GM19351 (cell line): ENCODE data around the gene VWA8.
"Not testable (repeated sequence)": the region's sequence is repeated elsewhere in the genome, so short reads cannot be mapped to it uniquely, and the experiment has no call there.

Experiments used
- ATAC-seq: cut with Tn5 transposase; IDR thresholded peaks from one replicate; pipeline ENCODE4 v1.9.1; 2021; ENCODE audit warnings: mild to moderate bottlenecking, moderate library complexity; ENCODE audit not compliant: unreplicated experiment

VWA8 gene

DNA sequence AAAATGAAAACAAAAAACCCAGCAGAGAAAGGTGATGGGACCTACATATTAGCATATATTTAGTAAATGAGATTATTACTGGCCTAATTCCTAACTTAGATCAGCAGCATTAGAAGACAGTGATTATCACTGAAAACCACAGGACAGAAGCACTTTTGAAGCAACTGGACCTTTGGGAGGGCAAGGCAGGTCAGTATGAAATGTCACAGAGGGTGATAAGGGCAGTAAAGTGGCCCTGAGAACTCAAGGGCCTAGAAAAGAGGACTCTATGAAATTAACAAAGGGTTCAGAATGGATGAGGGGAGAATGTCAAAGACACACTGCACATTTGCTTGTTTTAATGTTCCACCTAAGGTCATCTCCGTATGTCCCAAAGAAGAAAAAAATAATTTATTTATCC lies 148.7 kb downstream of the VWA8 start:
- ATAC-seq = no peak

DNA sequence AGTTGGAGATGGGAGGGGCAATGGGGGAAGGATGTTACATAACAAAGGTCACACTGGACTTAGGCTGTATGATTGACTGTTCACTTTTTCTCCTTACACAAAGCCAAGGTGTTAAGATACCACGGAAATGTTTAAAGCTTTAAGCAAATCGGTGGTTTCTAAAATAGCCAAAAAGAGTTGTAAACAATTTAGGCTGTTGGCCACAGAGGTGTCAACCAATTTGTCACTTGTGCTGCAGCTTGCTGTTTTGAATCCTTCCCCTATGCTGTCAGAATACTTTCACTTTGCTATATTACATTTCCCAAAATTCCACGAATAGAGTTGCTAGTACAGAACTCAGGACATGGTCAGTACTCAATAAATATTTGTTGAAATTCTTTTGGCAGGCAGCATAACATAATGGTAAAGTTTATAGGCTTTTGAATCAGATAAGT lies 149.3 kb downstream of the VWA8 start:
- ATAC-seq = peak; percentile 77

DNA sequence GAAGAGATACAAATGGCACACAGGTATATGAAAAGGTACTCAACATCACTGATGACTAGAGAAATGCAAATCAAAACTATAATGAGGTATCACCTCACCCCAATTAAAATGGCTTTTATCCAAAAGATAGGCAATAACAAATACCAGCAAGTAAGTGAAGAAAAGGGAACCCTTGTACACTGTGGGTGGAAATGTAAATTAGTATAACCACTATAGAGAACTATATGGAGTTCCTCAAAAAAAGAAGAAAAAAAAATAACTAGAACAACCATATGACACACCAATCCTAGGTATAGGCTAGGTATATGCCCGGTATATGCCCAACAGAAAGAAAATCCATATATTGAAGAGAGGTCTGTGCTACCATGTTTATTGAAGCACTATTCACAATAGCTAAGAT lies 150.9 kb downstream of the VWA8 start:
- no peak for ATAC-seq

DNA sequence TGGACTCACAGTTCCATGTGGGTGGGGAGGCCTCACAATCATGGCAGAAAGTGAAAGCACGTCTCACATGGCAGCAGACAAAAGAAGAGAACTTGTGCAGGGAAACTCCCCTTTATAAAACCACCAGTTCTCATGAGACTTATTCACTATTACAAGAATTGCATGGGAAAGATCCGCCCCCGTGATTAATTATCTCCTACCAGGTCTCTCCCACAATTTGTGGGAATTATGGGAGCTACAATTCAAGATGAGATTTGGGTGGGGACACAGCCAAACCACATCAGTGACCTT lies 157.5 kb downstream of the VWA8 start:
- ATAC-seq = not testable (repeated sequence)

DNA sequence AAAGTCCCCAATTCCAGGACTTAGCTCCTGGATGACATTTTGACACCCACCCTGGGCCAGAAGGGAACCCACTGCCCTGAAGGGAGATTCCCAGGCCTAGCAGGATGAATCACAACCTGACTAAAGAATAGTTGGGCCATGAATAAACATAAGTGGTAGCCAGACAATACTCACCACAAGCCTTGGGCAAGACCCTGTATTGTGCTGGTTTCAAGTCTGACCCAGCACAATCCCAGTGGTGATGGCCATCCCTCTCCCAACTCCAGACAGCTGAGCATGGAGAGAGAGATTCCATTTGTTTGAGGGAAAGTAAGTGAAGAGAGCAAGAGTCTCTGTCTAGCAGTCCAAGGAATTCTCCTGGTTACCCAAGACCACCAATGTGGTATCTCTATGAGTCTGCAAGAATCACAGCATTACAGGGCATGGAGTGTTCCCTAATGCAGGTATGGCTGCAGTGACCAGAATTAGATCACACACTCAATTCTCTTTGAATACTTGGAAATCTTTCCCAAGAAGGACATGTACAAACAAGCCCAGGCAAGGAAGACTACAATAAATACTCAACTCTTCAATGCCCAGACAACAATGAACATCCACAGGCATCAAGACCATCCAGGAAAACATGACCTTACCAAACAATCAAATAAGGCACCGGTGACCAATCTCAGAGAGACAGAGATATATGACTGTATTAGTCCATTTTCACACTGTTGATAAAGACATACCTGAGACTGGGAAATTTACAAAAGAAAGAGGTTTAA lies 158.0 kb downstream of the VWA8 start:
- ATAC-seq = no peak

DNA sequence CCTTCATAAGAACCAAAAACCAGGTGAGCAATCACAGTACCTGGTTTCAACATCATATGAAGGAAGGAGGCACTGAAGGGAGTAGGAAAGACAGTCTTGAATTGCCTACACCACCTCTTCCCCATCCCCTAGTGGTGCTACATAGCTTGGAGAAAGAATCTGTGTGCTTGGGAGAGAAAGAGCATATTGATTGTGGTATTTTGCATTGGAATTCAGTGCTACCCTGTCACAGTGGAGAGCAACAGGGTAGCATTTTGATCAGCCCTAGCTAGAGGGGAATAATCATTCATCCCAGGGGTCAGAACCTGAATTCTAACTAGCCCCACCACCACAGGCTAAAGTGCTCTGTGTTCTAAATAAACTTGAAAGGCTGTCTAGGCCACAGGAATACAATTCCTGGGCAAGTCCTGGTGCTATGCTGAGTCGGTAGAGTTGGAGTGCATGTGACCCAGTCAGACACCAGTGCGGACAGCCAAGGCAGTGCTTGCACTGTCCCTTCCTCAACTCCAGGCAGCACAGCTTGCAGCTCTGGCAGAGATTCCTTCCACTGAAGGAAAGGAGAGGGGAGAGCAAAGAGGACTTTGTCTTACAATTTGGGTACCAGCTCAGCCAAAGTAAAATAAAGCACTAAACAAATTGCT lies 158.7 kb downstream of the VWA8 start:
- no peak for ATAC-seq

DNA sequence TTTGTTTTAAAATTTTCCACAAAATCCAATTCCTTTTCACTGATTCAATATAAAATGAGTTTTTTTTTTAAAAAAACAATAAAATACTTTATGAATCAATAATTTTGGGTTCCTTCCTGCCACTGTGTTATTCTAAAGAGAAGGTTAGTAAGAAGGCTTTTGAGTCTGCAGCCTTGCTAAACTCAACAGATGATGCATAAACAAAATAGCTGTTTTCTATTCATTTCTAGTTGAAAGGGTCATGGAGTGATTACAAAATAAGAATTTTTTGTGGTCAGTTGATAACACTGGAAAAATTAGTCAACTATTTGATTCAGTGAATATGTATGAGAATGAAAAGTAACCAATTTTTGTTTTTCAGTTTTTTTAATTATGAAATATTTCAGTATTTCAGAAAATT lies 169.9 kb downstream of the VWA8 start:
- no peak for ATAC-seq

DNA sequence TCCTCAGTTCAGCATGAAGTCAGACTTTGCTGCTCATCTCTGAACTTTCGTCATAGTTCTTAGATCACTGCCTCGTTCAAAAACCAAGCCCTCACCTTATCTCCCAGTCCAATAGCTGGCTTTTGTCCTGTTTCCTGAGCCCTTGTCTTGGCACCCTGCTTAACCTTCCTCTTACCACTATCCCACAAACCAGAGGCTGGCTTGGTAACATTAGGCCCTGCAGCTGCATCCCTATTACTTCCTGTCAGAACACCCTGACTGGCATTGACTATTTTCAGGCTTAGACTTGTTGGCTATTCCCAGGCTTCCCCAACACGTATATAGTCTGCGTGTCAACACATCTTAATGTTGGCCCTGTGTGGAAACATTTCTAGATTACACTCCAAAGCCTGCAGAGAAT lies 172.4 kb downstream of the VWA8 start:
- ATAC-seq = no peak

DNA sequence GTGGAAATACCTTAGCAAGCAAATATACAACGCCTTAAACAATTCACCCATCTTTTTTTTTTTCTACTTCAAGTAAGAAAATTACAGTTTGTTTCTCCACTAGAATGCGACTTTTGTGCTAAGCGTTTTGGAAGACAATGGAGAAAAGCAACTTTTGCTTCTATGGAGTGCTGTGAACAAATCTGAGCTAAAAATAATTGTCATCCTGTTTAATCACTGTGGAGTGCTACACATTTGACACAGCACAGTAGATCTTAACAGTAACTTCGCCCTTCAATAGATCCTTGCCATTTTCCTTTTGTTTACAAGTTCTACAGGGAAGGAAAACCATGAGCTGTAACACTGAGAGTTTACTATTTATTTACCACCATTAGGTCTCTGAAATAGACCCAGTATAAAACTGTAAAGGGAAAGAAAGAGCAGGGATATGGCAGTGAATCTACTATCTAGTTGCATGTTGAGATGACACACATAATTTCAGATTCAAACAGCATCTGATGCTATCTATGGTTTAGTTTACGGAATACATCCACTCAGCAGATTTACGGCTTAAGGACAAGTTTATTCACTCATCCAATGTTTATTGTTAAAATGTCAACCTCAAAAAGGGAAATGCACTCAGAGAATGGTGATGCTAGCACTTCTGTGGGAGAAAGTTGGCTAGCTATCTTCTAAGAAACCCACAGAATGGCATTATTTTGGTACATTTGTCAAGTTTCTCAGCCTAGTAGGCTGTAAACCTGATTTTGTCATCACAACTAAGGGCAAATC lies 175.3 kb downstream of the VWA8 start:
- no peak for ATAC-seq

DNA sequence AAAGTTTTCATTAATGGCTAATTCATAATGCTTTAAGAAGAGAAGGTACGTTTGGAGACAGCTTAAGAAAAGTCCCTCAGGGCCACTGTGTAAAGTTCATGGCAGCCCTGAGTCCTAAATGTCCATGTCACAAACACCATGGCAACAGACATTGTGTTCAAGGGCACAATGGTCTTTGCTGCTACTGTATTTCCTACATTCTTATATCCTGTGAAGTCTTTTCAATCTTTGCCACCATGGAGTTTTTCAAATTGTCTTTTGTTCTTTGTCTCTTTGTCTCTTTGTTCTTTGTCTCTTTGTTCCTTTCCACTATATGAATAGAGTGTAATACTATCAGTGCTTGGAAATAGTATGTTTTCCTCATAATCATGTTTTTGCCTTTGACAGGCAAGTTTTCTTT lies 178.8 kb downstream of the VWA8 start:
- no peak for ATAC-seq

DNA sequence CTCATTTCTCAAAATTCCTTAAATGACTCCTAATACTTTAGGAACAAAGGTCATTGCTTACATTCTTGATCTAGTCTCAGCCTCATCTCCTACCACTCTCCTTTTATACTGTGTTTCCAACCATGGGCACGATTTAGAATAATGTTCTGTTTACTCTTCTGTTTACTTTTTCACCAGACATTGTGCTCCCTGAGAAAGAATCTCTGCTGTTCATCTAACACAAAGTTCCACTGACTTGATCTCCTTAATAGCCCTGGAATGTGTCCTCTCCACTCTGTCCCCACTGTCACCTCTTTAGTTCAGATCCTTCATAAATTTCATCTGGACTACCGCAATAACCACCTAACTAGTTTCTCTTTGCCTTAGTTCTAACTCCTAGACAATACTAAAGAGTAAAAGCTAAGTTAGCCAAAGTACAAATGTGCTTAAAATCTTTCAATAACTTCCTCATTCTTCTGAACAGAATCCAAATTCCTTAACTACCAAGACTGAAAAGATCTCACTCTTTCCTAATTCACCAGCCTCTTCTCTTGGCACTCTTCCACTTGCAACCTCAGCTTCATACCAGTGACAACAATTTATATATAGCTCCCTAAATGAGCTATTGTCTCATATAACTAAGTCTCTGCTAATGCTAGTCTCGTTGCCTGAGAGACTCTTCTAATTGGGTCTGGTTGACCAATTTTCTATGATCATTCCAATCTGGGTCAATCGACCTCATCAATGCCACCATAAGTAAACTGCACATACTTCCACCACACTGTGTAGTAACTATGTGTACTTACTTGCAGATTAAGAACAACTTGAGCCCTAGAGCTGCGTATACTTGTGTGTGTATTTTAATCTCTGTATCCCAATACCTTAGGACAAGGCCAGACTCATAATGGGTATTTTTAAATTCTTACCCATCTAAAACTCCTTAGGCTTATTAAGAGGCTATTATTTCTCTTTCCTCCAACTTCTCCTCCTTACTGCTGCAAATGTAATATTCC lies 179.9 kb downstream of the VWA8 start:
- ATAC-seq = no peak

DNA sequence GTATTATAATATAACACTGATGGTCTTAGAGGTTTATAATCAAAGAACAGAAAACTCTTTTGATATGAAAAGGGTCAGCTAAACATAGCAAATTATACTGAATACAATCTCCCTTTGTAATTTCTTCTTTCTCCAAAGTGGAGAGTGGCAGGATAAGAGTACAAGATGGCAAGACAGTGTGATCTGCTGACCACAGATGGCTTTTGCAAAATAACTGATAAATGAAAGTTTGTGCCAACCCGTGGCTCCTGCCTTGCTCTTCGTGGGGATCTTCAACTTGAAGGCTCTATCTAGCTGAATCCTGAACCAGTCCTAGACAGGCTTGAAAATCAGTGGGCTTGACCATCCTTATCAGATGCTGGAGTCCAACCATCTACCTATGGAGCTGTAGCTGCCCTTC lies 185.7 kb downstream of the VWA8 start:
- no peak for ATAC-seq

DNA sequence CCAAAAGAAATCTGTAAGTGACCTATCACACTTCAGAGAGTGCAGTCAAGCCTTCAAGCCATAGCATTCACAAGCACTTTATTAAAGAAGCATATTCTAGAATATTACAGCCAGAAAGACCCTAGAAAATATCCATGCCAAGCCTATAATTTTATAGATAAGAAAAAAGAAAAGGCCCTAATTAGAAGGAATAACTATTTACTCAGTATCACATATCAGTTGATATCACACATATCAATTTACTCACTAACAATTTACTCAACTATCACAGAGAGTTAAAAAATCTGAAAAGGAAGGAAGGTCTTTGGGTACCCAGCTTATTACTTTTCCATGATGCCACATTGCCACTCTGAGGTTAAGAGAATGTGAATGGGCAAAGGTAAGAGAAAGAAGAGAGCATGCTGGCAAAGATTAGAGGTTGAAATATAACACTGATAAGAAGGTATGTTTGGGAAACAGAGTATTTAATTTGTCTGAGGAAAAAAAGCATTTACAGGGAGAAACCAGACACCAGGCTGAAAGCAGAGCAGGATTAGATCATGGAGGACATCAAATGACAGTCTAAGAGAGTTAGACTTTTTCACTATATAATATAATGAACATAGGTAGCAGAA lies 186.2 kb downstream of the VWA8 start:
- ATAC-seq = no peak

DNA sequence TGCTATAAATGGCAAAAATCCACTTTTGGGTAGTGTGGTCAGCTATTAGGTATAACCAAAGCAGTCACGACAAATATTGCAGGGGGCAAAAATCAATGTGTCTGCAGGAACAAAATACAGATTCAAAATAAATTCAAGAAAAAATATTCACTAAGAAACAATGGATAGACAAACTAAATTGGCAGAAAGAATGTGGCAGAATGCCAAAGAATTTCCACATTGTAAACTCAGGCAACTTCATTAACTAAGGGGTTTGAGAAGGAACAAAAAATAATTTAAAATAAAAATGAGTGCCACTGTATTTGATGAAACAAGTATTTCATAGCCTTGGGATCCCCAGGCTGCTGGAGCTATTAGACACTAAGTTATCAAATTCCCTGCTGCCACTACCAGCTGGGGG lies 193.1 kb downstream of the VWA8 start:
- ATAC-seq = no peak

DNA sequence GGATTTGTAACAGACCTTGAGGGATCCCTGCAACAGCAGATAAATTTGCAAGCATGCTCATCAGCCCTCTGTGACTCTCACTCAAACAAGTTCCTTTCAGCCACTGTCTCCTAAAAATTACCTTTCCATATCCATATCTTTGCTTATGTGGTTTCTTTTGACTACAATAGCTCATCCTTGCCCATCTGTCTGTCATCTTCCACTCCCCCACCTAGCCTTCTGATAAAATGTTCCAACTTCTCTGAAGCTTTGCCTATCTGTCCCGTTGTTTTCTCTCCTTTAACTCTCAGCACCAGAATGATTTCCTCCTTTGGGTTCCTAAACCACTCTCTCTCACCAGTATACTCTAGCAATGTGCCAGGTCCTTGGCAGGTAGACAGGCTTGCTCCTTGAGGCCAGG lies 194.5 kb downstream of the VWA8 start:
- no peak for ATAC-seq

DNA sequence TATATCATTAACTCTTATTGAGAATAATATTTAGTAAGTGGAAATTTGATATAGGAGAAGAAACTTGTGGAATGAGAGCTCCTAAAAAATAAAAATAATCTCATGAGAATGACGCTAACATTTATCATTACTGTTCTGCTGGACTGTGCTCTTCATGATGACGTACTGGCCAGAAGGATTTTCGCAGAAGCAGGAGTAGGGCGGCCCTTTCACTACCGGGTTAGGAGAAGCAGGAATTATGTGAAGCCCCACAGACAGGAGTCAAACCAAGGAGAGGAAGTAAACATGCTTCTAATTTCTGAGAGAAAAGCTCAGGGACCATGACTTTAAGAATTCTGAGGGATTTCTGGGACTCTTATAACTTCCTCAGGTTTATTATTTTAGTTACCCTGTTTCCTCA lies 195.1 kb downstream of the VWA8 start:
- no peak for ATAC-seq

DNA sequence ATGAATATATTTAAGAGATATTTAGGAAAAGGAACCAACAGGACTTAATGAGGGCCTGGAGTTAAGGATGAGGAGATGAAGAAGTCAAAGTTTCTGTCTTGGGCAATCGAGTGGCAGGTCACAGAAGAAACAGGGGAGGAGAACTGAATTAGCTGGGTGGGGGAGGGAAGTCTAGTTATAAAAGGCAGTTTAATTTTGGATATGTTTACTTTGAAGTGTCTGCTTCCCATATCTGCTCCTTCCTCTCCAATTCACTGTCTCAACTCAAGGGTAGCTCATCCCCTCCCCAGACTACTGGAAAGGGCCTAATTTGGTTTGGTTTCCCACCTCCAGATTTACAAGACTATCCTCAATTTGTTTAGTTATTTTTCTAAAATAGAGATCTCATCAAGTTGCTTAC lies 195.9 kb downstream of the VWA8 start:
- ATAC-seq = no peak

DNA sequence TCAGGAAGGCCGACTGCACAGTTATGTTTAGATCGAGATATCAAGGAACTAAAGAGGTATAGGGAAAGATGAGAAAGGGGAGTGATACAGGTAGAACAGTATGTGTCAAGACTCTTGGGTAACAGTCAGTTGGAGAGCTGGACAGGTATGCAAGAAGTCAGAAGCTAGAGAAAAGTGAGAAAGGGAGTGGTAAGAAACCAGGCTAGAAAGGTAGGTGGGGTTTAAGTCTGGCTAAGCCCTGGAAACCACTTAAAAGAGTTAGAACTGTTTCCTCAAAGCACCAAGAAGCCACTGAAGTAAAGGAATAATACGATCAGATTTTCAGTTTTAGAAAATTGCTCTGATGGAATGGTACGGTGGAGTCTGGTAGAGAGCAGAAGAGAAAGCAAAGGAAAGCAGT lies 196.4 kb downstream of the VWA8 start:
- no peak for ATAC-seq

DNA sequence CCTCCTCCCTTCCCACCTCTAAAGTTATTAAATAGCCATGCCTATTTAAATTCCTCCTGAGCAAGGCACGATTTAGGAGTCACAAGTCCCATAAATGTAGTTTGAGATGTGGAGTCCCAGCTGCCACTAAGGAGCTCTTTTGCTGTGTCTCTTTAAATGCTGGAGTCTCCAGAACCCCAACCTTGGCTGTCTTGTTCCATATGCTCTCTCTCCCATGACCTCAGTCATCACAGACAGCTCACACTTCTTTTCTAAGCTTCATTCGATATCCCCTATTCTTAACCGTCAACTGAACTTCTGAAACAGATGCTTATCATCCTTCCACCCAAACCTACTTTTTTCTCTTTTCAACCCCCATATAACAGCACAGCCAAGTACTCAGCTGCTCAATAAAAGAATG lies 197.1 kb downstream of the VWA8 start:
- ATAC-seq = no peak

DNA sequence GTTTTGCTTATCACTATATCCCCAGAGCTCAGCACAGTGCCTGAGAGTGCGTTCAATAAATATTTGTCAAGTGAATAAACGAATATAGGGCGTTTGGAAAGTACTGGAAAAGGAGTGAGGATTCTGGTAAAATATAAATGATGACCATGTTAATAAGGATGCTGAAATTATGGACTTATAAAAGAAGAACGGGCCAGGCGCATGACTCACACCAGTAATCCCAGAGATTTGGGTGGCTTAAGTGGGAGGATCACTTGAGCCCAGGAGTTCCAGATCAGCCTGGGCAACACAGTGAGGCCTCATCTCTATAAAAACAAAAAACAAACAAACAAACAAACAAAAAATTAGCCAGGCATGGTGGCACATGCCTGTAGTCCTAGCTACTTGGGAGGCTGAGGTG lies 198.1 kb downstream of the VWA8 start:
- ATAC-seq = no peak
